Globus pallidus (tissue), 1 donor: Measurements from ENCODE around the gene ABCD3.
"Not testable (repeated sequence)": the region's sequence is repeated elsewhere in the genome, so short reads cannot be mapped to it uniquely, and the experiment has no call there.

Experiments
- DNase-seq: peaks from one replicate; pipeline ENCODE4 v3.0.0-alpha.2; 2015; ENCODE audit warnings: low spot score

The ABCD3 gene

DNA sequence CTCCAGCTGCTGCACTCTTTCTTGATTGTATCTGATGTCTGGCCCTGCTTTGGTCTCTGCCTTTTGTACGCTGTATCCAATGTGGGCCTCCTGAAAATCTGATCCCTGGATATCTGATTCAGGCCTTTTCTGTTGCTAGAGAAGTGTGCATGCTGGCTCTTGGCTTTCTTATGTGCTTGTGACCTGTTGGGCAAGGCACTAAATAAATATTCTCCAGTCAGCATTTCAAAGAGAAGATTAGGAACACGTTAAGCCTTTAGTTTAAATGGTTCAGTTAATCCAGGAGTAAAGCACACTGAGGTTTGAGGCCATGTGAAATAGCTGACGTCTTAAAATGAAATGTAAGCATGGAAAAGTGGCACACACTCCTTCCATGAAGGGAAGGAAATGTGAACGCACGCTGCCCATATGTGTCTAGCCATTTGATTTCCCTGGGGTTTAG lies 132.6 kb downstream of the ABCD3 start:
- DNase-seq = no peak

DNA sequence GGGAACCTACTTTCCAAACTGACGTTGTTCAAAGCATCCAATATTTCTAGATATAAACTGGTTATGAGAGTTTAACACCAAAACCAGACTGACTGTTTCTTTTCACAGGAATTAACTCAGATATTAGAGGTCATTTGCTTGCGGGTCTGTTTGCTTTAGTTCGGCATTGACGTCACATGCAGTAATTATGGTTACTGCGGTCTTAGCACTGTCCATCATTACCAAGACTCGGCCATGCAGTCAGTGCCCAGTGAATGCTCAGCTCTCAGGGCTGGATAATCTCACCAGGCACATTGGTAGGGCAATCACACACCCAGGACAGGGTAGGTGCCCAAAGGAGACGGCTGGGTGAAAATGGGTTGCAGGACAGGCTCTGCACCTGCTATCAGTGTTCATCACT lies 133.3 kb downstream of the ABCD3 start:
- no peak for DNase-seq

DNA sequence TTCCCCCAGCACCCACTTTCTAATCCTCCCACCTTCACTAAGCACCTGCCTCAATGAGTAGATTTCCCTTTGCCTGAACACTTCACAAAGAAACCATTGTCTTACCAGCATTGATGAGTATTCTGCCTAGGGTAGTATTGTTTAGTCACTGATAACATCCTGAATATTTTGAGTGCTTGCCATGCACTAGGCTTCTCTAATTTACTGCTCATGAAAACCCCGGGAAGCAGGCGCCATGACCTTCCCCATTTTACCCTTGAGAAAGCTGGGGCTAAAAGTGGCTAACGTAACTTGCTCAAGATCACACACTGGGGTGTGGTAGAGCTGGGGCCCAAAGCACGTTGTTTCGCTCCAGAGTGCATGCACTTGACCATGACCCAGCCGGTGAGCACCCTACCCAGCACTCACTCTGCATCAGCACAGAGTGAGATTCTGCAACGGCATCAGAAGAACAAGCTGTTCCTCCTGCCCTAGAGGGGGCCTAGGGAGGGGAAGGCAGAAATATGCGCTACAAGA lies 133.9 kb downstream of the ABCD3 start:
- no peak for DNase-seq

DNA sequence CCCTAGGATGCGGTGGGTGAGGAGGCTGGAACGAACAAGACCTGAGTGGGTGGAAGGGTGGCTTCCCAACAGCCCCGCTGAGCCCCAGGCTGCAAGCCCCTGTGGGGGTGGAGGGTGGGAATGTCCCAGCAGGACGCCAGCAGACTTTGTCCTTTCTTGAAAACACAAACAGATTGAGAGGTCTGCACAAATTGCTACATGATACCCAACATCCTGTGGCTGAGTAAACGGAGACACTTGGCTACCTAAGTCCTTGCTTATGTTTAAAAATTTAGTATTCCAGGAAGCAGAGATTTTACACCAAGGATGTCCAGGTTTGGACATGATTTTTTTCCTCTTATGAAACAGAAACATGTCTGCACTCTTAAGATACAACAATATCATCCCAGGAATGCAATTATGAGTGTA lies 135.1 kb downstream of the ABCD3 start:
- no peak for DNase-seq

DNA sequence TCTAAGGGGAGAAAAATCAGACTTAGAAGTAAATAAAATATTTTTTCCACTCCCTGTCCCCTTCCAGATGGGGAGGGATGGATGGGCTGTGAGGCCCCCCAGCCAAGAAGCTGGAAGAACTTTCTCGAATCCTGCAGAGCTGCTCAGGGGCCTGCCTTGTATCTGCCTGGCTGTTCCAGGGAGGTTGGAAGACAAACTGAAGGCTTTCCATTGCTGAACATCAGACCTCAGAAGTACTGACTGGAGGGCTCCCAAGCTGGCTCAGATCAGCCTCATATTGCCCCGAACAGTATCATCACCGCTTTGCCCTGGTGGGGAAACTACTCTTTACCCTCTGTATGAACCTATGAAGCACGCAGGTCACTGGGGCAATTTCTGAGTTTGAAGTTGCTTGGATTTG lies 135.7 kb downstream of the ABCD3 start:
- no peak for DNase-seq

DNA sequence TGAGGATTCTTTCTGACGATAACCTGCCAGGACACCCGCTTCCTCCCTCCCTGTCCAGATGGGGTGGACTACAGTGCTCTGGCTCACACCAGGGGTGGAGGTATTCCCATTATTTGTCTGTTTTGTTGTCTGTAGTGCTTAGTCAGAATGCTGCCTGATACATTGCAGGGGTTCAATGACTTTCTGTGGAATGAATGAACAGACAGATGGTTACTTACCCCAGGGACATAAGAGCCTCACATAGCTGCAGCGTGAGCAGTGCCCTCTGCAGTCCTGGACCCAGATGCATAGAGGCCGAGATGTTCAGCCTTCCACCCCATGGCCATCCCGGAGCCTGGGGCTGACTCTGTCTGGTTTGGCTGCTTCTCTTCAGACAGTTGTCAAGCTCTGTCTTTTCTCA lies 136.4 kb downstream of the ABCD3 start:
- DNase-seq = no peak

DNA sequence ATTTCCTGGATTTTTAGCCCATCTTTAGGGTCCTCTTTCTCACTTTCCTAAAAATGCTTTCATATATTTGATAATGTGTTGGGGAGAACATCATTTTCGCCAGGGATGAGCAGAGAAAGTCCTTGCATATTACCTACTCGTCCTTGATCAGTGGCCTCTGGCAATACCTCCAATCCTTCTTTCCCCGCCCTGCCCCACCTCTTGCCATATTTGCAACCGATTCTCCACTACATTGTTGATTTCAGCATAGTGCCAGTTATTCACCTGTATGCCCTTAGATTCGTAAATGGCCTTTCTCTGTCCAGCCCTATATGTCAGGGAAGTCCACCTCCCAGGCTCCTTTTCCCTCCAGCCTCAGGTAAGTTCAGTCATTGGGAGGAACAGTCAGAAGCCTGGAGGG lies 136.9 kb downstream of the ABCD3 start:
- no peak for DNase-seq

DNA sequence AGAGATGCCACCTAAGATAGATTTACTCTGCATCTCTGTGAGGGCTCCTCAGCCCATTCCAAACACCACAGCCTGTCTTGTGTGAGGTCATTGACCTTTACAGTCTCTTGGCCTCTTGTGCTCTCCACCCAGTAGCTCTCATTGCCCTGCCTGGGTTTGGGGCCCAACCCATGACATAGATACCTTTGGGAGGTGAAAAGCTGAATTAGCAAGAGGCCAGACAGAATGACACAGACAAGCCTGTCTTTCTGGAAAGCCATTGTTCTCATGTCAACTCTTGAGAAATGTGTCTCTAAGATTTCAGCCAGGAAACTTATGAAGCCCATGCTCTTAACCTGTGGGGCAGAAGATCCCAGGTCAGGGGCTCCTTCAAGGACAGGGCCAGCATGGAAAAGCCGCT lies 141.7 kb downstream of the ABCD3 start:
- DNase-seq = no peak

DNA sequence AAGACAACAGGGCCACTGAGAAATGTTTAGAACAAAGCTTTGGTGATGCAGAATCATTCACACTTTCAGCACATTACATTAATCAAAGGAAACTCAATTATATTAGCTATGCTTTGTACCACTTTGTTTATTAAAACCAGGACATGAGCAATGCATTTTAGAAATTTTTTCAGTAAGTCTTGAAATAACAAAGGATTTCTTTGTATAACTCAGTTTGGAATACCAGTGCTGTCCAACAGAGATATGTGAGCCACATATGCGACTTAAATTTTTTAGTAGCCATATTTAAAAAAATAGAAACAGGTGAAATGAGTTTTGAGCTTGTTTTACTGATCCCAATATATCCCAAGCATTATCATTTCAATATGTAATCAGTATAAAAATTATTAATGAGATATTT lies 142.1 kb downstream of the ABCD3 start:
- DNase-seq = no peak

DNA sequence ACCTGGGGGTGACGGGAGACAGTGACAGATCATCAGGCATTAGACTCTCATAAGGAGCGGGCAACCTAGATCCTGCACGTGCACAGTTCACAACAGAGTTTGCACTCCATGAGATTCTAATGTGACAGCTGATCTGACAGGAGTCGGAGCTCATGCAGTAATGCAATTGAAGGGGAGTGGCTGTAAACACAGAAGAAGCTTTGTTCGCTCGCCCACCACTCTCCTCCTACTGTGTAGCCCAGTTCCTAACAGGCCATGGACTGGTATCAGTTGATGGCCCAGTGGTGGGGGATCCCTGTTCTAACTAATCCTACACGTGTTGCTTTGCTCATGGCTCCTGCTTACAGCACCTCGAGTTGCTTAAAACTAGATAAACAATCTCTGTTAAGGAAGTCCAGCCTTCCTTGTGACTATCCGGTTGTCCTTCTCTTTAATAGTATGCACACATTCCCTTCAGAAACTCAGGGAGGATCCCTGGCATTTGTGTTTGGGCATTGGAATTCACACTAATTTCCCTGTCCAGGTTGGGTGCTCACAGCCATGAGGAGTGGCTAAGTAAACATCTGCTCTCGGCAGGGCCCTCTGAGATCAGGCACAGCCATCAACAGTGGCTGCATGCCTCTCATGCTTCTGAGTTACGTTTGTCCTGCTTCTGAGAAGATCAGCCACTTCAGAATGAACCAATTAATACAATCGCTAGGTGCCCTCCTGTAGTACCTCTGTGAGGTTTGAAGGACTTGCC lies 144.5 kb downstream of the ABCD3 start:
- DNase-seq = no peak

DNA sequence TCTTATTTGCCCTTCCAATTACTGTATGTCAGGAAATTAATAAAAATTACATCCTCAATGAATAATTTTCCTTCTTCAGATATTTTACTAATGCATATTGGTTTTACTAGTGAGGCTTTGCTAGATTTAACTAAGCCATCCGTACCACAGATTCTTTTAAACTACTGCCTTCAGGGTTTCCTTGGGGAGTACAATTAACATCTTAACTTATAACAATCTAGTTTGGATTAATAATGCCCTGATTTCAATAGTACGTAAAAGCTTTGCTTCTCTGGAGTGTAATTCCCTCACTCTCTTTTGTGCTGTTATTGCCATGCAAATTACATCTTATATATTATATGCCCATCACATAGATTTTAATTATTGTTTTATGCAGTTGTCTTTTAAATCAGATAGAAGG lies 147.7 kb downstream of the ABCD3 start:
- DNase-seq = no peak

DNA sequence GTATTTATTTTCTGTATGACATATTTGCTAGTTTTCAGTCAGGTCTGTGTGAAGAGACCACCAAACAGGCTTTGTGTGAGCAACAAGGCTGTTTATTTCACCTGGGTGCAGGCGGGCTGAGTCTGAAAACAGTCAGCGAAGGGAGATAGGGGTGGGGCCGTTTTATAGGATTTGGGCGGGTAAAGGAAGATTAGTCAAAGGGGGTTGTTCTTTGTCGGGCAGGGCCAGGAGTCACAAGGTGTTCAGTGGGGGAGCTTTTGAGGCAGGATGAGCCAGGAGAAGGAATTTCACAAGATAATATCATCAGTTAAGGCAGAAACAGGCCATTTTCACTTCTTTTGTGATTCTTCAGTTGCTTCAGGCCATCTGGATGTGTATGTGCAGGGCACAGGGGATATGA lies 148.2 kb downstream of the ABCD3 start:
- DNase-seq = not testable (repeated sequence)

DNA sequence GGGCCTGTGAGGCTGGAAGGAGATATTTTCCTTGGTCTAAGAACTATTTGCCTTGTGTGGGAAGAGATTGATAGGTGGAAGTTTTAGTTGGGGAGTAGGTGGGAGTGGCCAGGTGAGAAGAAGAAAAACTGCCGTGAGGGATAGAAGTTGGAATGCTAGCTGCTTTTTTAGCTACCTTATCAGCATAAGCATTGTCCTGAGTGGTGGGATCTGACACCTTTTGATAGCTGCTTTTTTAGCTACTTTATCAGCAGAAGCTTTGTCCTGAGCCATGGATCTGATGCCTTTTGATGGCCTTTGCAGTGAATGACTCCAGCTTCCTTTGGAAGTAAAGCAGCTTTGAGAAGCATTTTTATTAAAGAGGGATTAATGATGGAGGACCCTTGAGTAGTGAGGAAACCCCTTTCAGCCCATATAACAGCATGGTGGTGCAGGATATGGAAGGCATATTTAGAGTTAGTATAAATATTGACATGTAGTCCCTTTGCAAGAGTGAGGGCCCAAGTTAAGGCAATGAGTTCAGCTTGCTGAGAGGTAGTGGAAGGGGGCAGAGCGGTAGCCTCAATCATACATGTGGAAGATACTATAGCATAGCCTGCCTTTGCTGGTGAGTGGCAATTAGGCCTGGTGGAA lies 149.9 kb downstream of the ABCD3 start:
- DNase-seq = not testable (repeated sequence)
